ENCODE measurements around the gene TP53TG5.
A peak's percentile ranks its signal among the peaks of the same experiment; 100 is the strongest.

TP53TG5 gene

DNA sequence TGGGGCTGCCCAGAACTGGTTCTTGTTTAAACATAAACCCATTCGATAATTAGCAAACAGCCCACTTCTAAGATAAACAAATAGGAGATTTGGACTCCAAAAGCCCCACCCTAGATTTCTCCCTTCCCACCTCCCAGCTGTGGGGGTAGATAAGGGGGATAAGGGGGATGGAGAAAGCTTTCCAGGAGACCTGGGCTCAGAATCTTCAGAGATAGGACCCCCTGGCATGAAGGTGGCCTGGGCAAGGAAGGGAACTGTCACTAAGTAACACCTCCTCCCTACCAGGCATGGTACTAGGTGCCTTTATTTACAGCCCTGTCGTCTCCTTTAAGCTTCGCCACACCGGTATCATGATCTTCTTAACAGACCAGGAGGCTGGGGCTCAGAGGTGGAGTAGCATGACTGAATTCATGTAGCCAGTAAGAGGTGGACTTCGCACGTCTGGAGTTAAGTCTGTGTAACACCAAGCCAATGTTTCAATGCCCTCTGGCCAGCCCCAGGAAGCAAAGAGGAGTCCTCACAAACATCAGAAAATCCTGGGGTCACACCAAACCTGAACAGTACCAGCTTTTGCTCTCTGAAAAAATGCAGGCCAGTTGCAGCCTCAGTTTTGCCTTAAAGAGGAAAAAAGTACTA lies 34.5 kb downstream of the TP53TG5 start:
- Histone ChIP-seq H3K36me3 (replicated peaks) (no peaks in the 10 kb centered on the region; the same call in 1 of the 2 replicates), H3K27me3 (ENCODE audit: low read depth) (no peaks in the 10 kb centered on the region), H3K4me1 (peaks cover 40% of the 10 kb centered on the region), H3K9me3 (no peaks in the 10 kb centered on the region), H3K4me3 (no peak overlapping the region)
- in situ Hi-C loops (cut with MboI; ENCODE audit: low sequenced_read_pairs), result no loop called here
- no peak for DNase-seq (ENCODE audit: low spot score in 2 of 2)

DNA sequence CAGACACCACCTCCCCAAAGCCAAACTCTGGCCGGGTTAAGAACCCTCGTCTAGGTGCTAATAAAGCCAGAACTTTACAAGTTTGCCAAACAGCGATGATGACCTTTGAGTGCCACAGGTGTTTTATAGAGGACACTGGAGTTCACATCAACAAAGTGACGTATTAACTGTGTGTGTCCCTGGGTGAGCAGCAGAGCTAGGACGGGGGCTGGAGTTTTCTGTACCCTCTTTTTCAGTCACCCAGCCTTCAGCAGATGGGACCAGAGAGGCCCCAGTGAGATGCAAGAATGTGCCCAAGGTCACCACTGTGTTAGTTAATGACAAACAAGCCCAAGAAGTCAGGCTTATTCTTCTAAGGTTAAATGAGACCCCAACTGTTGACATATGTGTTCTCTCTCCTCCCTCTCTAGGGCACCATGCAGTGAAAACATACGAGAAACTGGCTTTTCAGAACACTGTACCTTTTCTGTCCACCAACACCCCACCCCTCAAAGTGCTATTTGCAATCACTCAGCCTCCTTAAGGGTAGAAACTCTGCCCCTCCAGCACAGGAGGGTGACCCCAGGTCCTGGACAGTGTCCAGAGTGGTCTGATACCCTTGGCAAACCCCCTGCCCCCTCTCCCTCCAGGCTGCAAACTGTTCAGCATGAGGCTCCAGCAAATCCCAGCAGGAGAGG lies 35.1 kb downstream of the TP53TG5 start:
- in situ Hi-C loops (cut with MboI; ENCODE audit: low sequenced_read_pairs), result no loop called here
- no peak for DNase-seq (ENCODE audit: low spot score in 2 of 2)
- H3K36me3 ChIP-seq (replicated peaks), result no peaks in the 10 kb centered on the region; the same call in 1 of the 2 replicates
- no peak overlapping the region for H3K4me3 ChIP-seq
- H3K27me3 ChIP-seq (ENCODE audit: low read depth), result no peaks in the 10 kb centered on the region
- H3K9me3 ChIP-seq, result no peaks in the 10 kb centered on the region
- peaks cover 38% of the 10 kb centered on the region for H3K4me1 ChIP-seq

DNA sequence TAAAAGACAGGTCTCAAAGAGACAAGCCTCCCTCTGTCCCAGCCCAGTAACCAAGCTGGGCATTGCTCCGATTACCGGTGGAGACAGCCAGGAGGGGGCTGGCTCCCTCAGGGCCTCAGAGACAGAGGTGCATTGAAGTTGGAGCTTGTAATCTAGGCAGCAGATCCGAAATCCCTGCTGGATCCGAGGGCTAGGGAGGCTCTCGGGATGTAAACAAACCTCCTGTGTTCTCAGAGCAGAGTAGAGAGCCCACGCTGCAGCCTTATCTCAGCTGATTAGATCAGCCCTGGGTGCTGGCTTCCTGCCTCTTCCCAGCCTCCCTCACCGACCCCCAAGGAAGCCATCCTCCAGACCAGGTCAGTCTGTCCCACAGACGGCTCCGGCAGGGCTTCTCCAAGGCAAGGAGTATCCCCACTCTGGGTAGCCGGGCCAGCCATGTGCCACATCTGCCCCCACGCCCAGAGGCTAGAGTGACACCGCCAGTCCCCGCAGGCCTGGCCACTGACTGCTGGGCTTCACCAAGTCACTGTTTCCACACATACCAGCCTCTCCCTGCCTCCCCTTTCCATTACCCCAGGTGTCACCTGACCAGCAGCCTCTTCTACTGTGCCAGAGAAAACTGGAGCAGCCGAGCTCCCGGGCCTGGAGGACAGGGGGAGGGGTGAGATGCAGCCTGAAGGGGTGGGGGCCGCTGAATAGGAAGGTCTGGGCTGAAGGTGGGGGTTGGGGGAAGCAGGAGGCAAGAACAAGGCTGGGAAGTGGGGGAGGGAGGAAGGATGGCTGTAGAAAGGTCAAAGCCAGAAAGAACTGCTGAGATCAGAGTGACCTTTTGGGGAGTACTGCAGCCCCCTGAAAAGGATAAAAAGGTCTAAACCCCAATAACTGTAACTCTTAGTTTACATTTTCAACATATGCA lies 35.9 kb downstream of the TP53TG5 start:
- Histone ChIP-seq H3K4me1 (peaks cover 33% of the 10 kb centered on the region), H3K4me3 (no peak overlapping the region)

DNA sequence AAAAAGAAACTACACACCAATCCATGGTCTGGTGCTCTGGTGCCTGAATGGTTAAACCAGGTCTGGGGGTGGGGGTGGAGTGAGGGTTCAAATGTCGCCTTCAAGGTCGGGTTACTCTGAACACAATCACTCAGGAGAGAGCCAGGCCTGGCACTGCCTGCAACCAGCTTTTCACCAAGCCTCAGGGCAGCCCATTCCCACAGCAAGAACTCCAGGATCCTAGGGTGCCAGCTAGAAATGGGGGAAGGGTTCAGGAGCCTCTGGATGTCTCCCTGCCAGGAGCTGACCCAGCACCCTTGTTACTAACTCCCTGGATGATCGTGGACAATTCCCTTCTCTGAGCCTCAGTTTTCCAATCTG lies 36.6 kb downstream of the TP53TG5 start:
- Histone ChIP-seq H3K4me1 (peaks cover 28% of the 10 kb centered on the region), H3K4me3 (no peak overlapping the region), H3K36me3 (replicated peaks) (no peaks in the 10 kb centered on the region; the same call in 1 of the 2 replicates), H3K9me3 (no peaks in the 10 kb centered on the region), H3K27me3 (ENCODE audit: low read depth) (no peaks in the 10 kb centered on the region)
- no peak for DNase-seq (ENCODE audit: low spot score in 2 of 2)
- in situ Hi-C loops (cut with MboI; ENCODE audit: low sequenced_read_pairs), result no loop called here

More for the DNA sequence above, 35.9 kb downstream of the TP53TG5 start:
- no peaks in the 10 kb centered on the region; the same call in 1 of the 2 replicates for H3K36me3 ChIP-seq (replicated peaks)
- peak in 1 of 2 experiments; percentile 38 for DNase-seq (ENCODE audit: low spot score in 2 of 2)
- H3K9me3 ChIP-seq, result no peaks in the 10 kb centered on the region
- in situ Hi-C loops (cut with MboI; ENCODE audit: low sequenced_read_pairs), result no loop called here
- no peaks in the 10 kb centered on the region for H3K27me3 ChIP-seq (ENCODE audit: low read depth)

DNA sequence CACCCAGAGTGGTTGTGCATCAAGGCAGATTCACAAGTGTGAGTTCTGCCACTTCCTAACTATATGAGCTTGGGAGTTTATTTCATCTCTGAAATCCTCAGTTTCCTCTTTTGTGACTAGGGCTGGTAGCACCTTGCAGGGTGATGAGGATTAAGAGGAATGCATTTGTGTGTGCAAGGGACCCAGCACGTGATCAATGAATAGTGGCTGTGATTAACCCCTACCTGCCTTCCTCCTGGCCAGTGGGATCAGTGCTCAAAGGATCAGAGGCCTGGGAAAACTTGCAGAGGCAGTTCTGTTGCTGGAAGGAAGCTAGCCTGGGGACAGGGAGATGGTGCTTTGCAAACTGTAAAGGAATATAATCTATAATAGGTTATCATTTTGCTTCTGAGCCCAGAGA lies 37.2 kb downstream of the TP53TG5 start:
- no peaks in the 10 kb centered on the region; the same call in 1 of the 2 replicates for H3K36me3 ChIP-seq (replicated peaks)
- no peaks in the 10 kb centered on the region for H3K27me3 ChIP-seq (ENCODE audit: low read depth)
- H3K4me3 ChIP-seq, result no peak overlapping the region
- H3K4me1 ChIP-seq, result peaks cover 28% of the 10 kb centered on the region
- H3K9me3 ChIP-seq, result no peaks in the 10 kb centered on the region
- in situ Hi-C loops (cut with MboI; ENCODE audit: low sequenced_read_pairs), result no loop called here
- DNase-seq (ENCODE audit: low spot score in 2 of 2), result no peak

DNA sequence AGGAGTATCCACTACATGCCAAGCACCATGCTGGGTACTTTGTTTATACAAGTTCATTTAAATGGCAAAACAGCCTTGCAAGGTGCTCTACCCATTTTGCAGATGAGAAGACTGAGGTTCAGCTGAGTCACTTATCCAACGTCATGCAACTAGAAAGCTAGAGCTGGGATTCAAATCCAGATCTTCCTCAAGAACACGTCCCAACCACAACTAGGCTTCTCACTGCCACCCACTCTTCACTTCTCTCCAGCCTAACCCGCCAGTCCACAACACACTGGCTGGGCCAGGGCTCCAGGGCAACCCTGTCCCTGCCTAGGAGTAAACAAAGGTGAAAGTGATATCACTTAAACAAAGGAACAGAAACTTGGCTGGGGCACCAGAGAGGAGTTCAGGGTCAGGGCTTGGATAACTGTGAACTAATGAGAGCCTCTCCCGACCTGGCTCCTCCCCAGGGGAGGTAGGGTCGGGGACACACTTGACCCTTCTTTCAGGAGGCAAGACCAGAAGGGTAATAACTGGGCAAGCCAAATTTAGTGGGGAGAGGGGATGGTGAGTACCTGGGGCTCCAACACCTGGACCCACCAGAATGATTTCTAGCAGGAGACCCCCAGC lies 37.8 kb downstream of the TP53TG5 start:
- Histone ChIP-seq H3K4me3 (no peak overlapping the region), H3K9me3 (no peaks in the 10 kb centered on the region), H3K4me1 (peaks cover 26% of the 10 kb centered on the region), H3K27me3 (ENCODE audit: low read depth) (no peaks in the 10 kb centered on the region), H3K36me3 (replicated peaks) (no peaks in the 10 kb centered on the region; the same call in 1 of the 2 replicates)
- DNase-seq (ENCODE audit: low spot score in 2 of 2), result no peak
- in situ Hi-C loops (cut with MboI; ENCODE audit: low sequenced_read_pairs), result no loop called here

DNA sequence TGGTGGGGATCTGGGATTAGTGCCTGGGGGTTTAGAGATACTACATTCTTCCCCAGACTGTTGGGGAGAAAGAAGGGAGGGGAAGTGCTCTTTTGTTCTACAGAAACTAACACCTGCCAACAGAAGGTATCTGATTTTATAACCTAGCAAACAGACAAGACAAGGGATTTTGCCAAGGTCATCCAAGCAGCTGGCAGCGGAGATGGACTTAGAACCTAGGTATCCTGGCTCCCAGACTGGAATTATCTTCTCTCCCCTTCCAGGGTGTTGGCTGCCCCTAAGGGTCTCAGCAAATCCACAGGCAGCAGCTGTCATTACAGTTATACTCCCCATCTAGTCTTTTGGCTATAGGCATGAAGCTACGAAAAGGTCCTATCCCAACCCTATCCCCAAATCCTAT lies 38.3 kb downstream of the TP53TG5 start:
- in situ Hi-C loops (cut with MboI; ENCODE audit: low sequenced_read_pairs), result no loop called here
- H3K27me3 ChIP-seq (ENCODE audit: low read depth), result no peaks in the 10 kb centered on the region
- H3K36me3 ChIP-seq (replicated peaks), result no peaks in the 10 kb centered on the region; the same call in 1 of the 2 replicates
- DNase-seq (ENCODE audit: low spot score in 2 of 2), result no peak
- H3K4me1 ChIP-seq, result peaks cover 22% of the 10 kb centered on the region
- no peak overlapping the region for H3K4me3 ChIP-seq
- H3K9me3 ChIP-seq, result no peaks in the 10 kb centered on the region

DNA sequence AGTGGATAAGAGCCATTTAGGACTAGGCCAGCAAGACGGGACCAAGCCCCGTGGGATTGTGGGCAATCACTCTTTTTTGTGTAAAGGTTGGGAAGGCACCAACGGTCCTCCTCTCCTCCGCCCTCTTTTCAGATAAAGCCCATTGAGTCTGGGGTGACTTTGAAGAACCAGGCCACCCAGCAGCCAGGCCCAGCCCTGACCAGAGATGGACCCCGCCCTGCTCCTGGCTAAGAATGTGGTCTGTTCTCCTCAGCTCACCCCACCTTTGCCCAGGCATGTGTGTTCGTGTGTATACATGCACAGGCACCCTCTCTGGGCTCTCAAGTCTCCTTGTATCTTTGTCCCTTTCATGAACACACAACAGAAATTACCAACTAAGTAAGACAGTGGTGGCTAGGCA lies 39.0 kb downstream of the TP53TG5 start:
- in situ Hi-C loops (cut with MboI; ENCODE audit: low sequenced_read_pairs), result no loop called here
- Histone ChIP-seq H3K4me3 (no peak overlapping the region), H3K9me3 (no peaks in the 10 kb centered on the region), H3K4me1 (peaks cover 22% of the 10 kb centered on the region), H3K27me3 (ENCODE audit: low read depth) (no peaks in the 10 kb centered on the region), H3K36me3 (replicated peaks) (no peaks in the 10 kb centered on the region; the same call in 1 of the 2 replicates)
- no peak for DNase-seq (ENCODE audit: low spot score in 2 of 2)

DNA sequence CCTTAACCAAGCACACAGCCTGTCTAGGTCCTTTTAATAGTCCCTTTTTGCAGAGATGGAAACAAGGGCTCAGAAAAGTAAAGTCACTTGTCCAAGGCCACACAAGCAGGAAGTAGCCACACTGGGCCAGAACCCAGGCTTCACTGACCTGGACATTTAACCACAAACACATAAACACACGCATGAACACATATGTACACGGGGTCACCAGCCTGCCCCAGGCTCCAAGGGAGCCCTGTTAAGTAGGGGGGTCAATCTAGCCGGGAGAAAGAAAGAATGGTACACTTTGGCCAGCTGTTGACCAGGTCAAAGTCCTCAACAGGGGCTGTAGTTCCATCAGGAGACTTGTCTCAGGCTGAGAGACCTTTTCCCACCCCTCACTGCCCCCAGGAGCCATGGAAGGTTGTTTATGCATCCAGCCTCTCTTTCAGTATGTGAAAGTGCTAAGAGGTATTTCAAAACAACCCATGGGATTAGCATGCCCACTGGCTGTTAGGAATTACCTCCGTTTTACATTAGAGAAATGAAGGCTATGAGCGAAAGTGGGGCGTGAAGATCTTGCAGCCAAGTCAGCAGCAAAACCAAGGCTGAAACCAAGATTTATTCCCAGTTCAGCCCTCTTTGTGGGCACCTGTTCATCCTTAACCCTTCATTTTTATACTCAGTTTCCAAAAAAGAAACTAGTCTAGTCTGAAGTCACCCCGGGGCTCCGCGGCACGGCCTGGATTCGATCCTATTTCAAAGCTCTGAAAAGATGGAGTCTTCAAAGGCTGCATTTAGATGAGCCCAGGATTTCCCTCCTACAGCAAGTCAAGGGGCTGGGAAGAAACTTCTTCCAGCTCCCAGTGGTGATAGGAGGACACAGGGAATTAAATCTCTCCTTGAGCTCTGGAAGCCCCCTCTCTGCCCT lies 39.7 kb downstream of the TP53TG5 start:
- no peak overlapping the region for H3K4me3 ChIP-seq
- H3K4me1 ChIP-seq, result peaks cover 19% of the 10 kb centered on the region
- in situ Hi-C loops (cut with MboI; ENCODE audit: low sequenced_read_pairs), result no loop called here
- DNase-seq (ENCODE audit: low spot score in 2 of 2), result no peak
- H3K27me3 ChIP-seq (ENCODE audit: low read depth), result no peaks in the 10 kb centered on the region
- H3K9me3 ChIP-seq, result no peaks in the 10 kb centered on the region
- no peaks in the 10 kb centered on the region; the same call in 1 of the 2 replicates for H3K36me3 ChIP-seq (replicated peaks)

DNA sequence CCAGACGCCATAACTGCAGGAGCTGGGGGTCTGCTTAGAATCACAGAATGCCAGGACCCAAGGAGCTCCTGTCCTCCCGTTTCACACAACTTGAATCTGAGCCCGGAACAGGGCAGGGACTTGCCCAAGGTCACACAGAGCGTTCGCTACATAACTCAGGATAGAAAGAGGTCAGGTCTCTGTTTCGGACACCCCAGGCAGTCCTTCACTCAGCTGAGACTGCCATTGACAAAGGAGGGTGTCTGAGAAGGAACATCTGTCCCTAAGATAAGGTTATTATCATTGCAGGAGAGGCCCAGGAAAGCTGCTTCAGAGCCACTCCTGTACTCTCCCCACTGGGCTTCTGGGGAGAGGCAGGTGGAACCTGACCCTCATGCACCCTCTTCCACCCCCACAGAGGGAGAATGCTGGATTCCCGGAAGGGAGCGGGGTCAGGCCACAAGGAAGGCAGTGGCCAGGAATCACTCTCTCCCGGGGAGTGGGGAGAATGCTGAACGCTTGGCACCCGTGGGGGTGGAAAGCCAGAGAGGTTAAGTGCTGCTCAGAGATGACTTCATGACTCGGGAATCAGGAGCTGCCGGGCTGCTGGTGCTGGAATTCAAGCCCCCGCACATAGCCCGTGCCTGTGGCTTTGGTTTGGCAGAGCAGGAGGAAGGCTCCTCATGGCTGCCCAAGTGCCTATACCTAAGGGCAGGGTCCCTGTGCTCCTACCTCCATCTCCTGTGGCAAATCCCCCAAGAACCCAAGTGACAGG lies 40.6 kb downstream of the TP53TG5 start:
- H3K9me3 ChIP-seq, result no peaks in the 10 kb centered on the region
- no peaks in the 10 kb centered on the region for H3K27me3 ChIP-seq (ENCODE audit: low read depth)
- no peak for DNase-seq (ENCODE audit: low spot score in 2 of 2)
- peaks cover 11% of the 10 kb centered on the region for H3K4me1 ChIP-seq
- H3K36me3 ChIP-seq (replicated peaks), result peaks cover 5% of the 10 kb centered on the region
- no peak overlapping the region for H3K4me3 ChIP-seq
- in situ Hi-C loops (cut with MboI; ENCODE audit: low sequenced_read_pairs), result no loop called here

DNA sequence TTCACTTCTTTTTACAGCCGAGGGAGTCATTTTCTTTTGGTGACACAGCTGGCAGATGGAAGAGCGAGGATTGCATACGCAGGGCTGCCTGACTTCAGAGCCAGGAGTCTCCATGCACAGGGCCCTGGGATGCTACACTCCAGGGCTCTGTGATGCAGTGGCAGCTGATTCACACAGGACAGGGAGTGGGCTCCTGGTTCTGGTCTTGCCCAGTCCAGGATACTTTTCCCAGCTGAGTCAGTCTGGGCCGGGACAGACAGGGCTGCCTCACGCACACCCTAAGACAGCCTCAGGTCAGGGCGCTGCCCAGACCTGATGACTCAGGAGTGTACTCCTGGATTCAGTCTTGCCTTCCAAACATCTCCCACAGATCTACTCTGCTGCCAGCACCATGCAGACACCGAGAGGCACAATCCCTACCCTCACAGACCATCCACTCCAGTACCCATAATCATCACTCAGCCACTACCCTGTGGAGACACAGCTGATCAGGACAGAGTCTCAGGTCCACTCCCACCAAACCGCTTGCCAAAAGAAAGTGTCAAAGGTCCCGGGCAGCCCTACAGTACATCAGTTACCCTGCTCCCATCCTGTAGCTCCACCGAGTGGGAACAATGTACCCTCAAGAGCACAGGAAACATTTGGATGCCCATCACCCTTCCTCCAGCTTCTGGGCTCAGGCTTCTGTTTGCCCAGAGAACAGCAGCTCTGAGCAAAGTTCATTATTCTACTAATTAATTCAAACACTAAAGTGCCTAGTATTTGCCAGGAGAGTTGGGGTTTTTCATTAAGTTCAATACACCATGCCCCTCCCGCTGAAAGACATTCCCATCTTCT lies 41.4 kb downstream of the TP53TG5 start:
- Histone ChIP-seq H3K9me3 (no peaks in the 10 kb centered on the region), H3K27me3 (ENCODE audit: low read depth) (no peaks in the 10 kb centered on the region), H3K4me3 (no peak overlapping the region), H3K4me1 (peaks cover 8% of the 10 kb centered on the region), H3K36me3 (replicated peaks) (peaks cover 5% of the 10 kb centered on the region)
- in situ Hi-C loops (cut with MboI; ENCODE audit: low sequenced_read_pairs), result no loop called here
- no peak for DNase-seq (ENCODE audit: low spot score in 2 of 2)

DNA sequence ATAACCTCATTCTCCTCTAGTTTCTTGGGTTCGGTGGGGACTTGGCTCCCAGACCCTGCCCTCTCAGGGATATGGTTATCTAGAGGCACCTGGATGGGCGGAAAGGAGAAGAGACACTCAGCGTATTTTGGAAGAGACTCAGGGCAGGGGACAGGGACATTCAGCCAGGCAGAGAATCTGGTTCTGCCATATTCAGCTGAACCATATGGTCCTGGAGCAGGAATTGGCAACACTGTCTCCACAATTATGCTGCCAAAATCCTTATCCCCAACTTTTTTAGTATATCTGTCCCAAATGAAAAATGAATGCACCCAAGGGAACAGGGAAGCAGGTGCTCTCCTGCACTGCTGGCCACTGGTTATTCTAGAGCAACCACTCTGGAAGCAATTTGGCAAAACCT lies 47.6 kb downstream of the TP53TG5 start:
- no peak overlapping the region for H3K4me3 ChIP-seq
- no peaks in the 10 kb centered on the region for H3K9me3 ChIP-seq
- in situ Hi-C loops (cut with MboI; ENCODE audit: low sequenced_read_pairs), result no loop called here
- no peaks in the 10 kb centered on the region for H3K27me3 ChIP-seq (ENCODE audit: low read depth)
- H3K4me1 ChIP-seq, result no peaks in the 10 kb centered on the region
- DNase-seq (ENCODE audit: low spot score in 2 of 2), result no peak
- peaks cover 16% of the 10 kb centered on the region for H3K36me3 ChIP-seq (replicated peaks)
